ENCODE data around the gene GLUL. TPM values are rescaled to one million over a fixed set of nuclear protein-coding genes. Genes with fewer than 3 reads are reported as not detected.

Gene GLUL
- total RNA-seq, 2 donors from 2014 or later, result 538 to 1,389 TPM

DNA sequence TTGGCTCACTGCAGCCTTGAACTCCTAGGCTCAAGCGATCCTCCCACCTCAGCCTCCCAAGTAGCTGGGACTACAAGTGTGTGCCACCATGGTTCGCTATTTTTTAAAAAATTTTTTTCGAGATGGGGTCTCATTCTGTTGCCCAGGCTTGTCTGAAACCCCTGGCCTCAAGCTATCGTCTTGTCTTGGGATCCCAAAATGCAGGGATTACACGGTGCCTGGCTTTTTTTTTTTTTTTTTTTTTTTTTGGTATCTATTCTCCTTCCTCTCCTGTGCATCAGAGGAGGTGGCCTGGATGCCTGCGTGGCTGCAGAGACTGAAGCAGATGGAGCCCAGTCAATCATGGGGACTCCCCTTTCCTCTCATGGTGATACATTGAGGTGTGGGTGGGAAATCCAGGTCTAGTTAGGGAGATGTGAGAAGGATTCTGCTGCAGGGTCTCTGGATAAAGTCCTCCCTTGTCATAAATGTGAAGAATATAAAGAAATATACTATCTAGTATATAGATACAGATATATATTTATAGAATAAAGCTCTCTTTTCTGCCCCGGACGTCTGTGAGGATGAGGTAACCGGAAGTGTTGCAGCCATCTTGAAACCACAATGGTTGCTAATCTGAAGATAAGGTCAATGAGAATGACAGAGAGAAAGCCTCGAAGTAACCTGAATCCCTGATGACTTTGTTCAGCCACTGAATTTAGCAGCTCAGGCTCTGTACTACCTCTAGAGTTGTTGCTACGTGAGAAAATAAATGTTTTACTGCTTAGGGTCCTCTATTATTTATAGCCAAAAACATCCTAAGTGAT lies 38.9 kb upstream of the GLUL start:
- Histone ChIP-seq H3K9me3 (no peaks in the 10 kb centered on the region), H3K27ac (no peak overlapping the region), H3K36me3 (no peaks in the 10 kb centered on the region), H3K4me3 (no peak overlapping the region), H3K27me3 (replicated peaks; ENCODE audit: insufficient read depth) (no peaks in the 10 kb centered on the region), H3K4me1 (replicated peaks) (no peaks in the 10 kb centered on the region)
- DNase-seq (ENCODE audit: low spot score), result no peak
- TF ChIP-seq, protein P1, sequence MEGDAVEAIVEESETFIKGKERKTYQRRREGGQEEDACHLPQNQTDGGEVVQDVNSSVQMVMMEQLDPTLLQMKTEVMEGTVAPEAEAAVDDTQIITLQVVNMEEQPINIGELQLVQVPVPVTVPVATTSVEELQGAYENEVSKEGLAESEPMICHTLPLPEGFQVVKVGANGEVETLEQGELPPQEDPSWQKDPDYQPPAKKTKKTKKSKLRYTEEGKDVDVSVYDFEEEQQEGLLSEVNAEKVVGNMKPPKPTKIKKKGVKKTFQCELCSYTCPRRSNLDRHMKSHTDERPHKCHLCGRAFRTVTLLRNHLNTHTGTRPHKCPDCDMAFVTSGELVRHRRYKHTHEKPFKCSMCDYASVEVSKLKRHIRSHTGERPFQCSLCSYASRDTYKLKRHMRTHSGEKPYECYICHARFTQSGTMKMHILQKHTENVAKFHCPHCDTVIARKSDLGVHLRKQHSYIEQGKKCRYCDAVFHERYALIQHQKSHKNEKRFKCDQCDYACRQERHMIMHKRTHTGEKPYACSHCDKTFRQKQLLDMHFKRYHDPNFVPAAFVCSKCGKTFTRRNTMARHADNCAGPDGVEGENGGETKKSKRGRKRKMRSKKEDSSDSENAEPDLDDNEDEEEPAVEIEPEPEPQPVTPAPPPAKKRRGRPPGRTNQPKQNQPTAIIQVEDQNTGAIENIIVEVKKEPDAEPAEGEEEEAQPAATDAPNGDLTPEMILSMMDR (IDR thresholded peaks at IDR 0.05), result no peak
- TF ChIP-seq POLR2A (IDR thresholded peaks at IDR 0.05), result no peak
- 77% methylated on average over 11 of the region's 11 CpGs for WGBS
- intact Hi-C loops (cut with DNase I), result no loop called here

DNA sequence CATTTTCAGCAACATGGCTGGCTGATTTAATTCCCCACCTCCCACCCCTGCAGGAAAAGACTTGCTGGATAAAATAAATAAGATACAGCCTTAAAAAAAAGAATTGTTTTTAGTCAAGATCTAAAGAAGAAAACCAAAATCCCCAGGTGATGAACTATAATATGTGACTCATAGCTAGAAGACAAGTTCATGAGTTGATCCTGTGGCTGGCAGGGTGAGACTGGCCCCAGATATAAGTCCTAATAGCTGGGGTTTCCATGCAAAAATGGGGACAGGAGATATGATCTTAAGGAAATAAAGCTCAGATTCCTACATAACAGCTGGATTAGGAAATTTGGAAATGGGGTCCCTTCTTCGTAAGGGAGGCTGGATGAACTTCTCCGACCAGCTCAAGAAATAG lies 36.5 kb upstream of the GLUL start:
- 82% methylated on average over 2 of the region's 2 CpGs for WGBS
- no peaks in the 10 kb centered on the region for H3K9me3 ChIP-seq
- intact Hi-C loops (cut with DNase I), result no loop called here
- H3K36me3 ChIP-seq, result no peaks in the 10 kb centered on the region
- no peak for DNase-seq (ENCODE audit: low spot score)
- no peaks in the 10 kb centered on the region for H3K4me1 ChIP-seq (replicated peaks)
- TF ChIP-seq POLR2AphosphoS5 (IDR thresholded peaks at IDR 0.05) (no peak), POLR2A (IDR thresholded peaks at IDR 0.05) (no peak)
- TF ChIP-seq, protein P1 (IDR thresholded peaks at IDR 0.05), result no peak
- no peak overlapping the region for H3K27ac ChIP-seq
- H3K27me3 ChIP-seq (replicated peaks; ENCODE audit: insufficient read depth), result no peaks in the 10 kb centered on the region
- no peak overlapping the region for H3K4me3 ChIP-seq

DNA sequence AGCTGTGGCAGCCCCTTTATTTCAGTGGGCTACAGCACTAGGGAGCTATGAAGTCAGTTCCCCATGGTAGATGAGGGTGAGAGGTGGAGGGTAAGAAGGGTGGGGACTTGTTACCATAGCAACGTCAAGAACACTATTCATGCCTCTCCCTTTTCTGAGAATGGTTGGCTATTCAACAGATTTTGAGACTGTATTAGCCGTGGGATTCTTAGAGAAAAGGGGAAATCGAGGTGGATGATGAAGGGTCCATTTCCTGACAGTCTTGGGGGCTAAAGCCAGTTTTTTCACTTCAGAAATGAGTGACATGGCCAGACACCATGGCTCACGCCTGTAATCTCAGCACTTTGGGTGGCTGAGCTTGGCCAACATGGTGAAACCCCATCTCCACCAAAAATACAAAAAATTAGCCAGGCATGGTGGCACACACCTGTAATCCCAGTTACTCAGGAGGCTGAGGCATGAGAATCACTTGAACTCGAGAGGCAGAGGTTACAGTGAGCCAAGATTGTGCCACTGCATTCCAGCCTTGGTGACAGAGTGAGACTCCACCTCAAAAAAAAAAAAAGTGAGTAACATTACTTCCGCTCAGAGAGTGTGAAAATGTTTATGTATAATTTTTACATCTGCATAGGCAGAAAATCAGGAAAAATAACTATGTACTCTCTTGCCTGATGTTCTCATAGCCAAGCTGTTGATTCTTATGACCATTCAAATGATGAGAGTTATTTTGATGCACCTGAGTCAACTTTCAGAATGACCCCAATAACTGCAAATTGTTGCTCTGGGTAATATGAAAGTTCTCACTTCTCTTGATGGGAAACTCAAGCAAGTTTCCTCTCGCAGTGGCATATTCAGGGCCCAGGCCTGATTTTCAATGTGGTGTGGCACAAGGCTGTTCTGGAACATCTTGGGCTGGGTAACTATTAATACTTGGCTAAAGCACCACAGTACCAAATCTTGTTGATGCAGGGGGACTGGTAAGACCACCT lies 35.1 kb upstream of the GLUL start:
- Histone ChIP-seq H3K4me3 (no peak overlapping the region), H3K36me3 (no peaks in the 10 kb centered on the region), H3K4me1 (replicated peaks) (no peaks in the 10 kb centered on the region), H3K27me3 (replicated peaks; ENCODE audit: insufficient read depth) (no peaks in the 10 kb centered on the region), H3K9me3 (no peaks in the 10 kb centered on the region), H3K27ac (no peak overlapping the region)
- 87% methylated on average over 7 of the region's 7 CpGs for WGBS
- intact Hi-C loops (cut with DNase I), result no loop called here
- TF ChIP-seq POLR2AphosphoS5 (IDR thresholded peaks at IDR 0.05) (no peak), POLR2A (IDR thresholded peaks at IDR 0.05) (no peak)
- TF ChIP-seq, protein P1 (IDR thresholded peaks at IDR 0.05), result no peak
- DNase-seq (ENCODE audit: low spot score), result no peak

DNA sequence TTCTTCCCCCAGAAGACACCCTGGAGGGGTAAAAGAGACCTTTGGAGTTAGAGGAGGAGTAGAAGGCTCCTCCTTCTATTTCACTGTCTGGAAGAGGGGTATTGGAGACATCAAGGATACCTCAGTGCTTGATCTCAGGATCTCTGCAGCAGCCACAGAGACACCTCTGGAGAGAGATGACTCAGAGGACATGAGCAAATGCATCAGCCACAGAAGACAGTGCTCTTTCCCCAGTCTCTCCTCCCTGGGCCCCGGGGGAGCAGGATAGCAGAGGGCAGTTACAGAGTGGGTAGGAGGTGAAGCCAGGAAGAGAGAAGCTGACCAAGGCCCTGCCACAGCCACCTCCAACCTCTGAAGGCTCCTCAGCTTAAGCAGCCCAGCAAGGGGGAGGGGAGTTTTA lies 24.2 kb upstream of the GLUL start:
- H3K4me1 ChIP-seq (replicated peaks), result no peaks in the 10 kb centered on the region
- H3K27me3 ChIP-seq (replicated peaks; ENCODE audit: insufficient read depth), result peaks cover 2% of the 10 kb centered on the region
- no peak overlapping the region for H3K4me3 ChIP-seq
- no peaks in the 10 kb centered on the region for H3K36me3 ChIP-seq
- no peak for DNase-seq (ENCODE audit: low spot score)
- WGBS, result 64% methylated on average over 1 of the region's 1 CpG
- no peaks in the 10 kb centered on the region for H3K9me3 ChIP-seq
- intact Hi-C loops (cut with DNase I), result no loop called here
- no peak overlapping the region for H3K27ac ChIP-seq
- TF ChIP-seq, protein P1 (IDR thresholded peaks at IDR 0.05), result no peak
- TF ChIP-seq POLR2A (IDR thresholded peaks at IDR 0.05) (no peak), POLR2AphosphoS5 (IDR thresholded peaks at IDR 0.05) (no peak)
